ENCODE results near the gene P2RX6. TPM values are rescaled to one million over a fixed set of nuclear protein-coding genes. Genes with fewer than 3 reads are reported as not detected.

P2RX6 gene
- total RNA-seq, 1 donor from 2014 or later: 1.5 TPM

GRCh38 chr22:21025763-21026755, 11.1 kb downstream of the P2RX6 start:
- Mint-ChIP-seq H3K4me1 (ENCODE audit: low read depth, unreplicated experiment) (peaks cover 11% of the 10 kb centered on the region), H3K36me3 (ENCODE audit: unreplicated experiment) (no peaks in the 10 kb centered on the region), H3K9me3 (ENCODE audit: unreplicated experiment) (peaks cover 12% of the 10 kb centered on the region), H3K27me3 (ENCODE audit: unreplicated experiment) (peaks cover 11% of the 10 kb centered on the region), H3K27ac (ENCODE audit: unreplicated experiment) (no peak overlapping the region), H3K4me3 (ENCODE audit: unreplicated experiment) (no peak overlapping the region)
- no peak for TF ChIP-seq CTCF (IDR thresholded peaks at IDR 0.05; ENCODE audit: partially characterized antibody, unreplicated experiment)
- no peak for DNase-seq

GRCh38 chr22:21026783-21027692, 12.1 kb downstream of the P2RX6 start:
- no peak overlapping the region for H3K4me3 Mint-ChIP-seq (ENCODE audit: unreplicated experiment)
- no peak for DNase-seq
- peaks cover 11% of the 10 kb centered on the region for H3K27me3 Mint-ChIP-seq (ENCODE audit: unreplicated experiment)

GRCh38 chr22:21028277-21029251, 13.6 kb downstream of the P2RX6 start:
- peaks cover 11% of the 10 kb centered on the region for H3K4me1 Mint-ChIP-seq (ENCODE audit: low read depth, unreplicated experiment)
- H3K27ac Mint-ChIP-seq (ENCODE audit: unreplicated experiment): peak overlapping the region; percentile 55
- no peaks in the 10 kb centered on the region for H3K36me3 Mint-ChIP-seq (ENCODE audit: unreplicated experiment)
- DNase-seq: no peak
- no peak overlapping the region for H3K4me3 Mint-ChIP-seq (ENCODE audit: unreplicated experiment)
- TF ChIP-seq CTCF (IDR thresholded peaks at IDR 0.05; ENCODE audit: partially characterized antibody, unreplicated experiment): no peak
- peaks cover 12% of the 10 kb centered on the region for H3K9me3 Mint-ChIP-seq (ENCODE audit: unreplicated experiment)
- peaks cover 11% of the 10 kb centered on the region for H3K27me3 Mint-ChIP-seq (ENCODE audit: unreplicated experiment)

More at GRCh38 chr22:21026783-21027692, 12.1 kb downstream of the P2RX6 start:
- peaks cover 11% of the 10 kb centered on the region for H3K4me1 Mint-ChIP-seq (ENCODE audit: low read depth, unreplicated experiment)
- peaks cover 12% of the 10 kb centered on the region for H3K9me3 Mint-ChIP-seq (ENCODE audit: unreplicated experiment)
- no peak overlapping the region for H3K27ac Mint-ChIP-seq (ENCODE audit: unreplicated experiment)
- no peak for TF ChIP-seq CTCF (IDR thresholded peaks at IDR 0.05; ENCODE audit: partially characterized antibody, unreplicated experiment)
- no peaks in the 10 kb centered on the region for H3K36me3 Mint-ChIP-seq (ENCODE audit: unreplicated experiment)

GRCh38 chr22:21029486-21030025, 14.6 kb downstream of the P2RX6 start:
- DNase-seq: no peak
- peaks cover 11% of the 10 kb centered on the region for H3K4me1 Mint-ChIP-seq (ENCODE audit: low read depth, unreplicated experiment)
- peaks cover 13% of the 10 kb centered on the region for H3K27me3 Mint-ChIP-seq (ENCODE audit: unreplicated experiment)
- no peak for TF ChIP-seq CTCF (IDR thresholded peaks at IDR 0.05; ENCODE audit: partially characterized antibody, unreplicated experiment)
- peaks cover 12% of the 10 kb centered on the region for H3K9me3 Mint-ChIP-seq (ENCODE audit: unreplicated experiment)
- H3K36me3 Mint-ChIP-seq (ENCODE audit: unreplicated experiment): no peaks in the 10 kb centered on the region
- peak overlapping the region; percentile 55 for H3K27ac Mint-ChIP-seq (ENCODE audit: unreplicated experiment)
- peak overlapping the region; percentile 20 for H3K4me3 Mint-ChIP-seq (ENCODE audit: unreplicated experiment)

Data from glutamatergic neuron (in vitro differentiated cells).